HTERT RPE-1 (cell line): ENCODE measurements around the gene NMNAT1.
"Not testable (repeated sequence)": the region's sequence is repeated elsewhere in the genome, so short reads cannot be mapped to it uniquely, and the experiment has no call there.

ENCODE experiments used
- in situ Hi-C: fragments of 300-500 bp; cut with MboI; formaldehyde crosslinking; loops from 4 replicates; pipeline ENCODE4 v1.14.3; 2020; ENCODE audit warnings: low sequenced_read_pairs

The NMNAT1 gene

GRCh38 chr1:9917901-9918300 is 25.4 kb upstream of the NMNAT1 start:
- in situ Hi-C loops, result no loop called here

GRCh38 chr1:9920606-9921005 is 22.7 kb upstream of the NMNAT1 start:
- in situ Hi-C loops, result no loop called here

GRCh38 chr1:9922342-9922741 is 20.9 kb upstream of the NMNAT1 start:
- in situ Hi-C loops, result no loop called here

GRCh38 chr1:9927259-9927658 is 16.0 kb upstream of the NMNAT1 start:
- in situ Hi-C loops, result no loop called here

DNA sequence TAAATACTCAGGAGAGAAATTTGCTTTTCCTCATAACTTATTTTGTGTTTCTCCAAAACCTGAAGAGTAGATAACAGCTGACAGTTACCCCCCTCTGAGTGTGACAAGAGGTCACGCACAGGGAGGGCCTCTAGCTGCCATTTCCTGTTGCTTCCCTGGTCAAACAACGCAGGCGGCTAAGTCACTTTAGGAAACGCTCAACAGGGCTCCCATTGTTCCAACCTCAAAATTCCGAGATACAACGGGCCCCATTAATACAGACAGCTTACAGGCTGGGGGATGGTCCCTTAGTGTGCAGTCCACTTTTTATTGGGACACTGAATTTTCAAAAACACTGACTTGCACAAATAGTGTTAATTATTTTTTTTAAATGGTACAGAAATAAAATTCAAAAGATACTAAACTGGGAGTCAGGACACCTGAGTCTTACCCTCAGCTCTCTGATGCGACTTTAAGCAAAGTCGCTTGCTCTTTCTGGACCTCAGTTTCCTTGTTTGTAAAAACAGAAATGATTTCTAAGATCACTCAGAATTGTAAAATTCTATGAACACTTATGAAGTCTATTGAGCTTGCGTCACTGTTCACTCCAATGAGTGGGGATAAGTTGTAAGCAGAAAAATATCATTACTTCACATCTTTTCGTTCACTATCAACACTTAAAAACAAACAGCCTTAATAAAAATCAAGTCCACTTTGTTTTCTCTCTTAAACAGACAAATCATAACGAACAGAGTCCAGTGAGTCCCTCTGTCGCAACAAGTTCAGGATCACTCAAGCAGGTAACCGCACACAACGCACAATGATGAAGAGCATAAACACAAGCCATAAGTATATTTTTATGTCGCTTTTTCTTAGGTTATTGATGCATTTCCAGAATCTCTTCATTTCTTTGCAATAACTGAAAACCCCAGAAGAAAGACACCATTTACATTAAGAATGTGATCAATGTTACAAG is 13.6 kb upstream of the NMNAT1 start:
- in situ Hi-C loops, result no loop called here

DNA sequence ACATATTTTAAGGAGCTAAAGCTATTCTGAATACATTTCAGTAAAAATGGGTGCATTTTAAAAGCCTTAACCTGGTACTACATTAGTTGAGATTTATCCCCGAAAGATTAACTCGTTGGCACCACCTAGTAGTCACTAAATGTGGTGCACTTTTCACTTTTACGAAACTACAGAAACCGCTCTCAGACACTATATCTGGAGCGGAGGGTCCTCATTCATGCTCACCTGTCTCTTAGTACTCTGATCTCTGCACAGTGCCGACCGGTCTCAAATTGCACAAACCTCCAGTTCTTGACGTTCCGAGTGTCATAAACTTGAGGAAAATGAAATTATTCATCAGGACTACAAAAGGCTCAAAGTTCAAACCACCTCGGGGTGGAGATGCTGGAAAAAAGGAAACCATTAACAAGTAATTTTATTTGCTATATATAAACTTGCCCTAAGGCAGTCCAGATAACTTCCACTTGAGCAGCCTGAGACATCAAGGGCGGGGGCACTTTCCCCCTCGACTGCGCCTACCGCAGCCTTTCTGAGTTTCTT is 806 bp upstream of the NMNAT1 start:
- in situ Hi-C loops, result no loop called here

GRCh38 chr1:9946315-9946714 is 3.0 kb downstream of the NMNAT1 start:
- in situ Hi-C loops, result no loop called here

- in situ Hi-C loops, result no loop called here
Measured at GRCh38 chr1:9957726-9958125, 14.5 kb downstream of the NMNAT1 start.

DNA sequence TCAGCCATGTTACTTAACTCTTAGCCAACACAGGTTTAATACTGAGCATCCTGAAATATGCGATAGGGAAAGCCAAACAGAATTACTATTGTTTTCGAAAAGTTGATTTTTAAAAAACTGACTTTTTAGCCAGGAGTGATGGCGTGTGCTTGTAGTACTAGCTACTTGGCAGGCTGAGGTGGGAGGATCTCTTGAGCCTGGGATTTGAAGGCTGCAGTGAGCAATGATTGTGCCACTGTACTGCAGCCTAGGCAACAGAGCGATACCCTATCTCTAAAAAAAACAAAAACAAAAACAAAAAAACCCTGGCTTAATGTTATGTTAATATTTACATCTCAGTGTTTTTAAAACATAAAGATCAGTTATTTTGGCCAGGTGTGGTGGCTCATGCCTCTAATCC is 16.7 kb downstream of the NMNAT1 start:
- in situ Hi-C loops, result no loop called here

GRCh38 chr1:9960706-9961562 is 17.7 kb downstream of the NMNAT1 start:
- in situ Hi-C loops, result no loop called here

GRCh38 chr1:9984253-9984652 is 41.0 kb downstream of the NMNAT1 start:
- in situ Hi-C loops, result no loop called here

GRCh38 chr1:9985001-9985400 is 41.7 kb downstream of the NMNAT1 start:
- in situ Hi-C loops, result no loop called here

DNA sequence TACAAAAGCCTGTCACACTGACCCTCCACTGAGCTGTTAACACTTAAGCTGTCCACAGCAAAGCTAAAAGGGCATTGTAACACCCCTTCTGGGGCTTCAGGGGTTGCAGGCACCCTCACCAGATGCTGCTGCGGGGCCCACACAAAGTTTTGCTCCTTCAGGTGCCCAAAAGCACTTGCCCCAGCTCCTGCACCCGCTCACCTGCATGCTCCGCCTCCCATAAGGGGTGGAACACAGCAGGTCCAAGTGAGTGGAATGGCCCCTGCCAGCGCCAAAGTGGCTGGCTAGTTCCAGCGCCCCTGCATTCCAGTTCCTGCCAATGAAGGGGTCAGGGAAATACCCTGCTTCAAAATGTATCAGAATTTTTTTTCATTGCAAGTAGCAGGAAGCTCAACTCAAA is 46.5 kb downstream of the NMNAT1 start:
- in situ Hi-C loops, result no loop called here

DNA sequence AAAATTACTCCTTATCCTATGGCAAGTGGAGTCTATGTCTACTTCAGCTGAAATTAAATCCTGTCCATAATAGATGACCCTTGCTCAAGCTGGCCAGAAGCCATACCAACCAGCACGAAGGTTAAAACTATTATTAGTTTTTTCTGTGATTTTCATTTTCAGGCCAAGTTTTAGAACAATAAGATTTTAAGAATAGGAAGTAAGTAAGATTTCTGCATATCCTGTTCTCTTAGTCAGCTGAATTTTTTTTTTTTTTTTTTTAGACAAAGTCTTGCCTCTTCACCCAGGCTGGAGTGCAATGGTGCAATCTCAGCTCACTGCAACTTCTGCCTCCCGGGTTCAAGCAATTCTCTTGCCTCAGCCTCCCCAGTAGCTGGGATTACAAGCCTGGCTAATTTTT is 47.7 kb downstream of the NMNAT1 start:
- in situ Hi-C loops, result no loop called here

DNA sequence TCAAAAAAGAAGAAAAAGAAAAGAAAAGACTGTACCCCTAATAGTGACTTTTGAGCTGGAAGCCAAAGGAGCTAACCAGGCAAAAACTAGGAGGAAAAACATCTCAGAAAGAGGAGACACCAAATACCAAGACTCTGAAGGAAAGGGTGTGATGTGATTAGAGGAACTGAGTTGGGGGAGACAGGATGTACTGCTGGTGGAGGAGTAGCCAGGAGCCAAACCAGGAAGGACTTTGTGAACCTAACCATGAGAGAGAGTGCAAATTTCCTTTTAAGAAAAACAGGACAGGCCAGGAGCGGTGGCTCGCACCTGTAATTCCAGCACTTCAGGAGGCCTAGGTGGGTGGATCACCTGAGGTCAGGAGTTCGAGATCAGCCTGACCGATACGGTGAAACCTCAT is 49.6 kb downstream of the NMNAT1 start:
- in situ Hi-C loops, result no loop called here

DNA sequence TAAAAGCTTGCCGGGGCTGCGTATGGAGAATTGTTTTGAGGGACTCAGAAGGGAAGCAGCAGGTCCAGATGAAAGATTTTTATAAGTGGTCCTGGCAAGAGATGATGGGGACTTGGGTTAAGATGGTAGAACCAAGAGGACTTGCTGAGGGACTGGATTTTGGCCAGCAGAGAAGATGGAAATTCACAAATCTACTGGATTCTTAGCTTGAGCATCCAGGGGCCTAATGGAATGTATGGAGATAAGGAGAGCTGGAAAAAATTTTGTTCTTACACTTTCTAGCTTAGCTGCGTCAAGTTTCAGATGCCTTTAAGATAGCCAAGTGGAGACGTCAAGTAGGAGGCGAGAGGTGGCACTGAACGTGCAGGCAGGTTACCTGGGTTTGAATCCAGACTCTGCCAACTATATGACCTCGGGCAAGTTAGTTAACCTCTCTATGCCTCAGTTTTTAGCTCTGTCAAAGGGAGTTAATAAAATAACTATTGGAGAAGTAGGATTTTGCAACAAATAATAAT is 50.3 kb downstream of the NMNAT1 start:
- in situ Hi-C loops, result no loop called here

DNA sequence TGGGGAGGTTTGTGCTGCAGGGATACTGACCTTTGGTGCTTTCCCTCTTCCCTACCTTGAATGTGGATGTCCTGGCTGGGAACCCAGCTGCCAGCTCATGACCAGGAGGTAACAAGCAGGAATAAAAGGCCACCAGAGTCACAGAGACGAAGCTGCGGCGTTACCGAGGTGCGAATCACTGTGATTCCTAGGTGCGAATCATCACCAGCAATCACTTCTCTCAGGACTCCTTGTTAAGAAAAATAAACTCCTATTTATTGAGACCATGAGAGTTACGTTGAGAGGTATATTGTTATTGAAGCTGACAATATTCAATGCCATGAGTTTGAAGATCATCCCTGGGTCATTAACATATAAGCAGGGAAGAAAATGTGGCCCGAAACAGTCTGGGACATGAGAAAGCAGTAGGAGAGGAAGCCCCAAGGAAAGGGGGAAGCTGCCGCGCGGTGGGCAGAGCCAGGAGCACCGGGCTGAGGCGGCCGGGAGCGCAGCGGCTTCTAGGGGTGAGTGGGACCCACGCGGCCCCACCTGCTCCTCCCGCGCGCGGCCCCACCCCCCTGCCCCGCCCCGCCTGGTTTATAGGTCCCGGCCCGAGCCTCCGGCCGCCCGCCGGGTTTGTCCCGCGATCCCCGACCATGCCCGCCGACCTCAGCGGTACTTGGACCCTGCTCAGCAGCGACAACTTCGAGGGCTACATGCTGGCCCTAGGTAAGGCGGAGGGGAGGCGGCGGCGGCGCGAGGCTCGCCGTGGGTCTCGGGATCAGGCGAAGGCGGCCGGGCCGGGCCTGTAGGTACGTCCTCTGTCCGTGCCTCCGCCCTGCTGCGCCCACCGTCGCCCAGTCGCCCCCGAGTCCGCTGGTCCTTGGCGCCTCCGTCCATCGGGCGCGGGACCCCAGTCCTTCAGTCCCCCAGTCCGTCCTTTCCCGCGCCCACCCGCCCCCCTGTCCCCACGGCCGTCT is 53.6 kb downstream of the NMNAT1 start, which contains the start of gene RBP7:
TSS of gene RBP7 (plus strand) at position 605 of the 959 bp plus-strand sequence. CDS start at position 636, 31 bp downstream.
- in situ Hi-C loops, result no loop called here

DNA sequence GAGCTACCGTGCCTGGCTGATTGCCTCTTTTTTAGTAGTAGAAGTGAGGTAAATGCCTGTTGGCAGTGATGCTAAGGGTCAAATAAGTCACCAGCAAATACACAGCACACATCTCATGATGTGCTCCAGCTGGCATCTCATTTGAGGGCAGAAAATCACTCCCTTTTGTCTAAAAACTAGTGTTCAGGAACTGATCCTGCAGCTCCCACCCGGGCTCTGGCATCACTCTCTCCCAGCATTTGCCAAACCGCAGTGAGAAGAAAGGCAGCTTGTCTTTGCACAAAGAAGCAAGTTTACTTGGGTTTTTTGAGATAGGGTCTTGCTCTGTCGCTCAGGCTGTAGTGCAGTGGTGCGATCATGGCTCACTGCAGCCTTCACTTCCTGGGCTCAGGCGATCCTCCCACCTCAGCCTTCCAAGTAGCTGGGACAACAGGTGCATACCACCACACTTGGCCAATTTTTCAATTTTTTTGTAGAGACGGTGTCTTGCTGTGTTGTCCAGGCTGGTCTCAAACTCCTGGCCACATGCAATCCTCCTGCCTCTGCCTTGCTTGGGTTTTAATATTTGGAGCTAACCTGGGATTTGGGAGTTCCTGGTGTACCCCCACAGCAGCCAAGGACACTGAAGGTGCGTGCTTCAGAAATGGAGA is 57.9 kb downstream of the NMNAT1 start:
- in situ Hi-C loops, result no loop called here

- in situ Hi-C loops, result not testable (repeated sequence)
Measured at GRCh38 chr1:10005248-10005647, 62.0 kb downstream of the NMNAT1 start.

DNA sequence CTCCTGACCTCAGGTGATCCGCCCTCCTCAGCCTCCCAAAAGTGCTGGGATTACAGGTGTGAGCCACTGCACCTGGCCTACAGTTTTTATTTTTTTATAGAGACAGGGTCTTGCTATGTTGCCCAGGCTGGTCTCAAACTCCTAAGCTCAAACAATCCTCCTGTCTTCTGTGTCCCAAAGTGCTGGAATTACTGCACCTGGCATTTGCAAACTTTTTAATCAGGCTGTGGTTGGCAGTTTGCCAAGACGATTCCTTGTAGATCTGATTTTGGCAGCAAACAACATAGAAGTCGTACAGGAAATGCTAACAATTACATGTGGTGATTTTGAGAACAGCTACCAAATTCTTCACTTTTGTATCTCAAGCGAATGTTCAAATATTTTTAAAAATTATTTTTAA is 63.9 kb downstream of the NMNAT1 start:
- in situ Hi-C loops, result no loop called here
